Choroid plexus epithelial cell (primary cell): ENCODE data around the gene RAD51B.
"Not testable (repeated sequence)": the region's sequence is repeated elsewhere in the genome, so short reads cannot be mapped to it uniquely, and the experiment has no call there.

Experiments
- DNase-seq: peaks from one replicate; pipeline ENCODE4 v3.0.0-alpha.2; 2010; ENCODE audit warnings: low read depth
- H3K4me3 ChIP-seq: 2 replicates; pipeline ENCODE4 v1.5.1; 2011; ENCODE audit warnings: low read depth, mild to moderate bottlenecking, control low read depth, low read length, moderate library complexity
- CTCF ChIP-seq: conservative IDR thresholded peaks from 2 replicates; pipeline ENCODE4 v1.5.1; 2011; ENCODE audit warnings: low read depth, mild to moderate bottlenecking, control low read depth, inconsistent platforms, low read length, moderate library complexity

RAD51B gene

GRCh38 chr14:67965696-67966095, 146.1 kb downstream of the RAD51B start:
- DNase-seq = no peak
- TF ChIP-seq CTCF = no peak
- H3K4me3 ChIP-seq = no peak overlapping the region

- H3K4me3 ChIP-seq = no peak overlapping the region
- no peak for DNase-seq
- TF ChIP-seq CTCF = no peak
These were observed 147.6 kb downstream of the RAD51B start for GRCh38 chr14:67967206-67967605.

- not testable (repeated sequence) for DNase-seq
These were observed 148.4 kb downstream of the RAD51B start for GRCh38 chr14:67967970-67968369.

GRCh38 chr14:67970923-67971322, 151.3 kb downstream of the RAD51B start:
- no peak for DNase-seq
- no peak for TF ChIP-seq CTCF
- no peak overlapping the region for H3K4me3 ChIP-seq

More at GRCh38 chr14:67967970-67968369, 148.4 kb downstream of the RAD51B start:
- not testable (repeated sequence) for H3K4me3 ChIP-seq

GRCh38 chr14:67971627-67972625, 152.3 kb downstream of the RAD51B start:
- H3K4me3 ChIP-seq = no peak overlapping the region
- no peak for TF ChIP-seq CTCF
- no peak for DNase-seq

GRCh38 chr14:67973436-67973835, 153.9 kb downstream of the RAD51B start:
- no peak overlapping the region for H3K4me3 ChIP-seq
- TF ChIP-seq CTCF = no peak
- no peak for DNase-seq

GRCh38 chr14:67975470-67975869, 155.9 kb downstream of the RAD51B start:
- H3K4me3 ChIP-seq = no peak overlapping the region
- no peak for DNase-seq
- TF ChIP-seq CTCF = no peak
